Fibroblast of lung (primary cell): ENCODE data around the gene PLXNA4. TPM values are rescaled to one million over a fixed set of nuclear protein-coding genes. Genes with fewer than 3 reads are reported as not detected.

Experiments
- DNase-seq, 2 donors: peaks; one replicate each; pipeline versions ENCODE4 v3.0.0 to v3.0.0-alpha.2; 2010; ENCODE audit warnings: low read depth in 2 of 2
- H2AFZ ChIP-seq: 2 replicates; pipeline ENCODE4 v1.5.1; 2012; ENCODE audit warnings: low read length, control low read depth, inconsistent platforms
- H3K27ac ChIP-seq: 2 replicates; pipeline ENCODE4 v1.5.1; 2011; ENCODE audit warnings: low read length, control low read depth; ENCODE audit not compliant: insufficient read depth
- H3K27me3 ChIP-seq: 2 replicates; pipeline ENCODE4 v1.5.1; 2011; ENCODE audit warnings: mild to moderate bottlenecking, low read length; ENCODE audit not compliant: control insufficient read depth, insufficient read depth
- H3K36me3 ChIP-seq: 2 replicates; pipeline ENCODE4 v1.5.1; 2011; ENCODE audit warnings: low read length; ENCODE audit not compliant: control insufficient read depth, insufficient read depth
- H3K4me1 ChIP-seq: 2 replicates; pipeline ENCODE4 v1.5.1; 2011; ENCODE audit warnings: low read length; ENCODE audit not compliant: control insufficient read depth, insufficient read depth; ENCODE audit errors: extremely low read depth
- H3K4me2 ChIP-seq: 2 replicates; pipeline ENCODE4 v1.5.1; 2011; ENCODE audit warnings: low read length, control low read depth; ENCODE audit not compliant: insufficient read depth; ENCODE audit errors: extremely low read depth
- H3K4me3 ChIP-seq, 4 experiments: fragments of 200-600 bp in 1 of 4; sonication (generic) in 1 of 4; replicated peaks in 1 of 4; 2 replicates each; pipeline ENCODE4 v1.5.1; 2011 to 2016; ENCODE audit warnings: low read length in 4 of 4, low read depth in 3 of 4, mild to moderate bottlenecking in 3 of 4, control low read depth in 2 of 4, inconsistent platforms in 1 of 4, mixed read lengths in 1 of 4; ENCODE audit not compliant: insufficient read depth in 1 of 4; ENCODE audit errors: control extremely low read depth in 1 of 4
- H3K79me2 ChIP-seq: 2 replicates; pipeline ENCODE4 v1.5.1; 2012; ENCODE audit warnings: mild to moderate bottlenecking, low read length, inconsistent platforms; ENCODE audit not compliant: control insufficient read depth, insufficient read depth
- H3K9ac ChIP-seq: 2 replicates; pipeline ENCODE4 v1.5.1; 2011; ENCODE audit warnings: mild to moderate bottlenecking, low read length, control low read depth; ENCODE audit not compliant: insufficient read depth
- H3K9me3 ChIP-seq: 2 replicates; pipeline ENCODE4 v1.5.1; 2012; ENCODE audit warnings: low read depth, low read length; ENCODE audit not compliant: control insufficient read depth, insufficient read depth
- H4K20me1 ChIP-seq: 2 replicates; pipeline ENCODE4 v1.5.1; 2011; ENCODE audit warnings: low read length; ENCODE audit not compliant: control insufficient read depth, insufficient read depth; ENCODE audit errors: extremely low read depth
- CTCF ChIP-seq, 2 donors: IDR thresholded peaks in 1 of 2; conservative IDR thresholded peaks in 1 of 2; 1 replicate in 1 of 2; 2 replicates in 1 of 2; pipeline ENCODE4 v1.5.1; 2011 to 2012; ENCODE audit warnings: low read length in 2 of 2, control low read depth in 1 of 2, inconsistent platforms in 1 of 2, low read depth in 1 of 2, mild to moderate bottlenecking in 1 of 2
- EZH2 ChIP-seq: IDR thresholded peaks from 2 replicates; pipeline ENCODE4 v1.5.1; 2012; ENCODE audit warnings: low read length, control low read depth, mild to moderate bottlenecking; ENCODE audit errors: missing control alignments
- polyA plus RNA-seq, 2 donors: library from polyadenylated mRNA; depleted of rRNA in 1 of 2; stranded (reverse) in 1 of 2; unstranded in 1 of 2; fragments of >200 nt; gene quantifications; 2 replicates each; pipeline ENCODE4 v1.2.1, GENCODE V29; 2011 to 2012; ENCODE audit warnings: missing spikeins in 1 of 2
- total RNA-seq: library from RNA; depleted of rRNA; stranded (reverse); fragments of >200 nt; gene quantifications from 2 replicates; pipeline ENCODE4 v1.2.1, GENCODE V29; 2014

Gene PLXNA4
- total and polyA plus RNA-seq, 2 donors (not counting 1 experiment from before 2014, with no cell fraction given): 1.2 to 1.5 TPM

- Histone ChIP-seq H3K79me2 (no peaks in the 10 kb centered on the region), H4K20me1 (no peaks in the 10 kb centered on the region), H3K9ac (no peak overlapping the region), H3K4me3 (no peak overlapping the region), H2AFZ (no peak overlapping the region), H3K4me2 (no peak overlapping the region), H3K36me3 (no peaks in the 10 kb centered on the region), H3K9me3 (no peaks in the 10 kb centered on the region), H3K4me1 (no peaks in the 10 kb centered on the region), H3K27me3 (no peaks in the 10 kb centered on the region), H3K27ac (no peak overlapping the region)
- DNase-seq: peak in 1 of 2 donors; percentile 1
- no peak for TF ChIP-seq CTCF (conservative IDR thresholded peaks at IDR 0.05 in 1 of 2, IDR thresholded peaks at IDR 0.05 in 1 of 2; ENCODE audit: low read depth in 1 of 2, low read length in 2 of 2)
- no peak for TF ChIP-seq EZH2
Observed at GRCh38 chr7:132226046-132226956, 350.0 kb downstream of the PLXNA4 start.

GRCh38 chr7:132225216-132226030 lies 350.8 kb downstream of the PLXNA4 start:
- Histone ChIP-seq H4K20me1 (no peaks in the 10 kb centered on the region), H3K27ac (no peak overlapping the region), H3K27me3 (no peaks in the 10 kb centered on the region), H3K4me3 (no peak overlapping the region), H3K4me1 (no peaks in the 10 kb centered on the region), H2AFZ (no peak overlapping the region), H3K79me2 (no peaks in the 10 kb centered on the region), H3K4me2 (no peak overlapping the region), H3K36me3 (no peaks in the 10 kb centered on the region), H3K9me3 (no peaks in the 10 kb centered on the region), H3K9ac (no peak overlapping the region)
- no peak for TF ChIP-seq CTCF (conservative IDR thresholded peaks at IDR 0.05 in 1 of 2, IDR thresholded peaks at IDR 0.05 in 1 of 2; ENCODE audit: low read depth in 1 of 2, low read length in 2 of 2)
- no peak for TF ChIP-seq EZH2
- no peak for DNase-seq

- no peaks in the 10 kb centered on the region for H3K4me1 ChIP-seq
- no peaks in the 10 kb centered on the region for H4K20me1 ChIP-seq
- DNase-seq: peak in 1 of 2 donors; percentile 3
- H3K27ac ChIP-seq: no peak overlapping the region
- H3K27me3 ChIP-seq: no peaks in the 10 kb centered on the region
- H2AFZ ChIP-seq: no peak overlapping the region
- H3K36me3 ChIP-seq: no peaks in the 10 kb centered on the region
- H3K4me2 ChIP-seq: no peak overlapping the region
- H3K79me2 ChIP-seq: no peaks in the 10 kb centered on the region
- TF ChIP-seq EZH2 (no peak), CTCF (conservative IDR thresholded peaks at IDR 0.05 in 1 of 2, IDR thresholded peaks at IDR 0.05 in 1 of 2; ENCODE audit: low read depth in 1 of 2, low read length in 2 of 2) (no peak)
- no peaks in the 10 kb centered on the region for H3K9me3 ChIP-seq
- H3K4me3 ChIP-seq: no peak overlapping the region
- no peak overlapping the region for H3K9ac ChIP-seq
Observed at GRCh38 chr7:132221356-132221755, 354.9 kb downstream of the PLXNA4 start.
